Right atrium auricular region (tissue), 2 donors: ENCODE data around the gene POU1F1. TPM values are rescaled to one million over a fixed set of nuclear protein-coding genes. Genes with fewer than 3 reads are reported as not detected.

Source experiments
- DNase-seq: peaks from one replicate; pipeline ENCODE4 v3.0.0-alpha.2; 2019; ENCODE audit warnings: low spot score
- H3K27ac ChIP-seq, 2 donors: fragments of 200-600 bp; sonication (generic); 1 replicate in 1 of 2; 2 replicates in 1 of 2; pipeline ENCODE4 v1.5.1; 2016 to 2019
- H3K27me3 ChIP-seq, 2 donors: fragments of 200-600 bp; sonication (generic); one replicate each; pipeline versions ENCODE4 v1.5.1 to v1.6.0; 2017 to 2019
- H3K36me3 ChIP-seq: fragments of 200-600 bp; sonication (generic); one replicate; pipeline ENCODE4 v1.5.1; 2016
- H3K4me1 ChIP-seq, 2 donors: fragments of 200-600 bp; sonication (generic); one replicate each; pipeline versions ENCODE4 v1.5.1 to v1.6.0; 2017 to 2019
- H3K4me3 ChIP-seq, 2 donors: fragments of 200-600 bp; sonication (generic); 1 replicate in 1 of 2; 2 replicates in 1 of 2; pipeline ENCODE4 v1.5.1; 2017 to 2019; ENCODE audit warnings: mild to moderate bottlenecking in 1 of 2, moderate library complexity in 1 of 2
- H3K9me3 ChIP-seq, 2 donors: fragments of 200-600 bp; sonication (generic); one replicate each; pipeline ENCODE4 v1.5.1; 2019
- total RNA-seq, 2 donors: library from RNA; depleted of rRNA; stranded (reverse); fragments of >200 nt; gene quantifications; one replicate each; pipeline ENCODE4 v1.1.0, GENCODE V29; 2016
- TF ChIP-seq, protein P1 (sequence below), 2 donors: fragments of 200-600 bp; sonication (generic); IDR thresholded peaks; one replicate each; pipeline ENCODE4 v1.5.1; 2019; ENCODE audit warnings: antibody characterized with exemption in 2 of 2

Gene POU1F1
- total RNA-seq, 2 donors from 2014 or later = not detected

DNA sequence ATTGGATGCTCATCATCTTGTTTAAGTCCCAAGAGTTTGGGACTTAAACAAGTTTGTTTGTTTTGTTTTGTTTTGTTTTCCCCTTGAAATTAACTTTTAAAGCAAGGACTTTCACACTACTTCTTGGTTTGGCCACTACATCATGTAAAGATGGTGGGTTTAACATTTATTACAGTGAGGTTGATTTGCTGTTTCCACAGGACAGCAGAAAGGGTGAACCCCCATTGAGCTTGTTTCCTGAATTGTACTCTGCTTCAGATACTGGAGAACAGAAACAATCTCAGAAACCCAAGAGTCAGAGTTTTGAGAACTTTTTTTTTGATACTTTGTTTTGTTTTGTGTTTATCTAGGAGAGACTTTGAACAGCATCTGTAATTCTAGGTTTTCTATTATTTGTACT is 6.7 kb downstream of the POU1F1 start:
- no peaks in the 10 kb centered on the region for H3K9me3 ChIP-seq
- H3K27me3 ChIP-seq = no peaks in the 10 kb centered on the region
- no peaks in the 10 kb centered on the region for H3K36me3 ChIP-seq
- no peak overlapping the region for H3K27ac ChIP-seq
- H3K4me3 ChIP-seq = no peak overlapping the region
- DNase-seq = no peak
- TF ChIP-seq, protein P1, sequence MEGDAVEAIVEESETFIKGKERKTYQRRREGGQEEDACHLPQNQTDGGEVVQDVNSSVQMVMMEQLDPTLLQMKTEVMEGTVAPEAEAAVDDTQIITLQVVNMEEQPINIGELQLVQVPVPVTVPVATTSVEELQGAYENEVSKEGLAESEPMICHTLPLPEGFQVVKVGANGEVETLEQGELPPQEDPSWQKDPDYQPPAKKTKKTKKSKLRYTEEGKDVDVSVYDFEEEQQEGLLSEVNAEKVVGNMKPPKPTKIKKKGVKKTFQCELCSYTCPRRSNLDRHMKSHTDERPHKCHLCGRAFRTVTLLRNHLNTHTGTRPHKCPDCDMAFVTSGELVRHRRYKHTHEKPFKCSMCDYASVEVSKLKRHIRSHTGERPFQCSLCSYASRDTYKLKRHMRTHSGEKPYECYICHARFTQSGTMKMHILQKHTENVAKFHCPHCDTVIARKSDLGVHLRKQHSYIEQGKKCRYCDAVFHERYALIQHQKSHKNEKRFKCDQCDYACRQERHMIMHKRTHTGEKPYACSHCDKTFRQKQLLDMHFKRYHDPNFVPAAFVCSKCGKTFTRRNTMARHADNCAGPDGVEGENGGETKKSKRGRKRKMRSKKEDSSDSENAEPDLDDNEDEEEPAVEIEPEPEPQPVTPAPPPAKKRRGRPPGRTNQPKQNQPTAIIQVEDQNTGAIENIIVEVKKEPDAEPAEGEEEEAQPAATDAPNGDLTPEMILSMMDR (IDR thresholded peaks at IDR 0.05) = no peak
- no peaks in the 10 kb centered on the region for H3K4me1 ChIP-seq

DNA sequence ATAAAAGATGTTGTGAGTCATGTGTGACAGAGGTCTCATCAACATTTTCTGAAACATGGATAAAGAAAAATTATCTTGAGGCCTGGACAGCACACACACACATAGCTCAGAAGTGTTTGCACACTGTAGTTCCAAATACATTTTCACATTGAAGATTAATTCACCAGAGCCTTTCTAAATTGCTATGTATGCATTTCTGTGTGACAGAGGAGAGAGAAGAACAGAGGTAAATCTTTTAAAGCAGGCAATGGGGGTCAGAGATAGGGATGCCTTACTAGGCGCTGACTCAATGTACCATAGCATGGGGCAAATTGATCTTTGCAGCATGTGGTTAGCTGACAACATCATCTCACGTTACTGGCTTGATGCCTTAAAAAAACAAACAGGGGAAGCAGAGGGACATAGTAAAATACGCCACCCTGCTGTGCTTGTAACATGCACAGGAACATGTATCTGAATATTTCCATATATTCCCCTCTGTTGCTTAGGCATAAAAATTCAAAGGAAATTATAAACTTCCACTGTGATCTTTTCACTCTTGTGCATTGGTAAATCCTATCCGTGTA is 7.7 kb downstream of the POU1F1 start:
- Histone ChIP-seq H3K27me3 (no peaks in the 10 kb centered on the region), H3K9me3 (no peaks in the 10 kb centered on the region), H3K36me3 (no peaks in the 10 kb centered on the region), H3K4me1 (no peaks in the 10 kb centered on the region), H3K4me3 (no peak overlapping the region), H3K27ac (no peak overlapping the region)
- DNase-seq = no peak
- TF ChIP-seq, protein P1 (IDR thresholded peaks at IDR 0.05) = no peak

DNA sequence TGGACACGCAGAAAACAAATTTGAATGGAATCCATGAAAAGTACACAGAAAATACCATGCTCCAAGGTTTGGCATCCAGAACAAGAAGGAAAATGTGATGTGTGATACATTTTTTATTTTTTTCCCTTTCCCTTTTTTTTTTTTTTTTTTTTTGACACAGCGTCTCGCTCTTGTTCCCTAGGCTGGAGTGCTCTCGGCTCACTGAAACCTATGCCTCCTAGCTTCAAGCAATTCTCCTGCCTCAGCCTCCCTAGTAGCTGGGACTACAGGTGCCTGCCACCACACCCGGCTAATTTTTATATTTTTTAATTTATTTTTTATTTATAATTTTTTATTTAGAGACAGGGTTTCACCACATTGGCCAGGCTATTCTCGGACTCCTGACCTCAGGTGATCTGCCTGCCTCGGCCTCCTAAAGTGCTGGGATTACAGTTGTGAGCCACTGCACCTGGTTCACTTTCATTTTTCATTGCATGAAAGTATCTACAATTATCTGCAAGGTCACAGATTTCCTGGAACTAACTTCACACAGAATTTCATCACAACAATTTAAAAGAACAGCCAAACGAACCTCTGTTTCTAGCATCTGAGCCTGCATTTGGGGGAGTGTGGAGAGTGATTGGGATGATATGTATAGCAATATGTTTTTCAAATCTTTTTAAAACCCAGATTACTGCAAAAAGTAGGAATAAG is 8.3 kb downstream of the POU1F1 start:
- H3K36me3 ChIP-seq = no peaks in the 10 kb centered on the region
- no peak overlapping the region for H3K4me3 ChIP-seq
- no peak for DNase-seq
- no peaks in the 10 kb centered on the region for H3K4me1 ChIP-seq
- no peaks in the 10 kb centered on the region for H3K9me3 ChIP-seq
- TF ChIP-seq, protein P1 (IDR thresholded peaks at IDR 0.05) = no peak
- no peak overlapping the region for H3K27ac ChIP-seq
- no peaks in the 10 kb centered on the region for H3K27me3 ChIP-seq

DNA sequence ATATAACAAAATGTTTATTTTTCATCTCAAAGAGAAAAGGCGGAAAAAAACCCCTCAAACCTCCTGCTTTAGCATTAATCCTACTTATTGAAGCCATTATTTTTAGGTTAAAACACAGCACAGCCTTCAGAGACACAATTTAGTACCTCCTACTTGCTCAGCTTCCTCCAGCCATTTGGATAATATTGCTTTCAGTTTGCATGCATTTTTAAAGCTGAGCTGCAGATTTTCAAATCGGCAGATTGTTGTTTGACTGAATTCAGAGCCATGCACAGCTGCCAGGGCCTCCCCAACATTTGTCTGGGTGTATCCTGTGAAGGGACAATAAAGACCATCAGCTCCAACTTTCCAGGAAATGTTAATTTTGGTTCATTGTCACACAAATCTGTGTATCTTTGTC is 14.5 kb downstream of the POU1F1 start:
- no peaks in the 10 kb centered on the region for H3K9me3 ChIP-seq
- H3K27me3 ChIP-seq = no peaks in the 10 kb centered on the region
- DNase-seq = no peak
- no peak overlapping the region for H3K27ac ChIP-seq
- no peaks in the 10 kb centered on the region for H3K4me1 ChIP-seq
- TF ChIP-seq, protein P1 (IDR thresholded peaks at IDR 0.05) = no peak
- H3K4me3 ChIP-seq = no peak overlapping the region
- no peaks in the 10 kb centered on the region for H3K36me3 ChIP-seq

DNA sequence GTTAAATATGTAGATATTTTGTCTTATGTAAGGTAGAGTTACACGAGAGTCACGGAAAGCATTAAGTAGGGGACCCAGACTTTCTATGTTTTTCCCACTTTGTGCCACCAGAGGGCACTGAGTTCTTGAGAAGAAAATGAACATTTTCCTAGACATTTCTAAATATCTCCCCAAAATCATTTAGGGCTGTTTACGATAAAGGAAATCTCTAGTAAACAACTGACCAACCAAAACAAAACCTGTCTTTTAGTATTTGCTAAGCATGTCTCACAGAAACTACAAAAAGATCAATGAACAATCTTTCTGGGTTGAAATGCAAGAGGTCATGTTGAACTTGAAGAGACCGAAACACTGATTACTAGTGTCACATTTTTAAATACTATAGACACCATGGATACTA is 16.1 kb downstream of the POU1F1 start:
- TF ChIP-seq, protein P1 (IDR thresholded peaks at IDR 0.05) = peak in 1 of 2 donors; percentile 69
- no peak overlapping the region for H3K27ac ChIP-seq
- no peaks in the 10 kb centered on the region for H3K27me3 ChIP-seq
- H3K4me1 ChIP-seq = no peaks in the 10 kb centered on the region
- no peak overlapping the region for H3K4me3 ChIP-seq
- no peaks in the 10 kb centered on the region for H3K36me3 ChIP-seq
- H3K9me3 ChIP-seq = no peaks in the 10 kb centered on the region
- no peak for DNase-seq

DNA sequence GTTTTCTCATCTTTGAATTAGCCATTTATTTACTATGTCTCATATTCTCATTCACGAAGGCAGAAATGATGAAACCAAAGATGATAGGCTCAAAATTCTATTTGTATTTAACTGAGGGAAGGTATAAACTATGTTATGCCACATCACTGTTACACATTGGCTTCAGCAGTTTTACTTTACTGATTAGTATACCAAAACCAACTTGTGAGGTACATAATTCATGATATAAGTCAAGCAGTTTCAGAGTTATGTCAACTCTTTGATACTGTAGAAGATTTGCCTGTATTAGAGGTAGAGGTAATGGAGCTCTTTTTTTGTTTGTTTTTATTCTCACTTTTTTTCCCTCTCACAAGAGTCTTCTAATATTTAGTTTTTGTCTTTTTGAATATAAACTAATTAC is 26.4 kb downstream of the POU1F1 start:
- Histone ChIP-seq H3K27ac (no peak overlapping the region), H3K9me3 (no peaks in the 10 kb centered on the region), H3K4me3 (no peak overlapping the region), H3K4me1 (peaks cover 0 to 5% of the 10 kb centered on the region in 2 donors), H3K27me3 (no peaks in the 10 kb centered on the region), H3K36me3 (peaks cover 30% of the 10 kb centered on the region)
- TF ChIP-seq, protein P1 (IDR thresholded peaks at IDR 0.05) = no peak
- DNase-seq = no peak
